Loucy (cell line): ENCODE data around the gene ZNF350.
"Not testable (repeated sequence)": the region's sequence is repeated elsewhere in the genome, so short reads cannot be mapped to it uniquely, and the experiment has no call there.

Experiments used
- H2AFZ ChIP-seq: fragments of 200-600 bp; sonication (generic); 2 replicates; pipeline ENCODE4 v1.6.0; 2016; ENCODE audit warnings: antibody characterized with exemption, mild to moderate bottlenecking, low read length, moderate library complexity
- H3F3A ChIP-seq: fragments of 200-600 bp; 2 replicates; pipeline ENCODE4 v1.6.0; 2016; ENCODE audit warnings: antibody characterized with exemption, low read depth, mild to moderate bottlenecking
- H3K27me3 ChIP-seq: fragments of 200-600 bp; sonication (generic); 2 replicates; pipeline ENCODE4 v1.6.1; 2014; ENCODE audit warnings: low read length, mild to moderate bottlenecking; ENCODE audit not compliant: insufficient read depth, poor library complexity, severe bottlenecking
- H3K36me3 ChIP-seq: fragments of 200-600 bp; sonication (generic); 2 replicates; pipeline ENCODE4 v1.6.1; 2016; ENCODE audit warnings: low read length; ENCODE audit not compliant: insufficient read depth
- H3K4me1 ChIP-seq: fragments of 200-600 bp; sonication (generic); 2 replicates; pipeline ENCODE4 v1.5.1; 2014; ENCODE audit warnings: low read length, mild to moderate bottlenecking; ENCODE audit not compliant: insufficient read depth, poor library complexity, severe bottlenecking
- H3K4me2 ChIP-seq: fragments of 200-600 bp; sonication (generic); 2 replicates; pipeline ENCODE4 v1.6.0; 2014; ENCODE audit warnings: antibody characterized with exemption, low read length, low read depth, mild to moderate bottlenecking; ENCODE audit not compliant: poor library complexity, severe bottlenecking
- H3K4me3 ChIP-seq: fragments of 200-600 bp; sonication (generic); 2 replicates; pipeline ENCODE4 v1.5.1; 2014; ENCODE audit warnings: low read length, mild to moderate bottlenecking, mixed read lengths; ENCODE audit not compliant: poor library complexity, severe bottlenecking
- H3K79me2 ChIP-seq: fragments of 200-600 bp; sonication (generic); 2 replicates; pipeline ENCODE4 v1.6.1; 2014; ENCODE audit warnings: low read length; ENCODE audit not compliant: insufficient read depth
- H3K9ac ChIP-seq: fragments of 200-600 bp; sonication (generic); 2 replicates; pipeline ENCODE4 v1.6.0; 2014; ENCODE audit warnings: mild to moderate bottlenecking, low read depth, low read length, moderate library complexity; ENCODE audit not compliant: poor library complexity, severe bottlenecking
- H3K9me2 ChIP-seq: fragments of 200-600 bp; sonication (generic); replicated peaks from 2 replicates; pipeline ENCODE4 v1.6.1; 2016; ENCODE audit warnings: low read depth, low read length, mixed read lengths
- H3K9me3 ChIP-seq: fragments of 200-600 bp; sonication (generic); 2 replicates; pipeline ENCODE4 v1.6.1; 2014; ENCODE audit warnings: mild to moderate bottlenecking, antibody characterized with exemption, low read length, low read depth; ENCODE audit not compliant: insufficient read depth
- H4K20me1 ChIP-seq: fragments of 200-600 bp; sonication (generic); 2 replicates; pipeline ENCODE4 v1.6.0; 2014; ENCODE audit warnings: antibody characterized with exemption, low read length, mild to moderate bottlenecking; ENCODE audit not compliant: insufficient read depth, poor library complexity, severe bottlenecking
- EZH2phosphoT487 ChIP-seq: fragments of 200-600 bp; IDR thresholded peaks from 2 replicates; pipeline ENCODE4 v1.6.1; 2018; ENCODE audit warnings: antibody characterized with exemption, mild to moderate bottlenecking, moderate library complexity, borderline replicate concordance
- TF ChIP-seq, protein P1 (sequence below): fragments of 200-600 bp; sonication (generic); conservative IDR thresholded peaks from 2 replicates; pipeline ENCODE4 v1.5.1; 2014; ENCODE audit warnings: mild to moderate bottlenecking, antibody characterized with exemption, low read length

ZNF350 gene

DNA sequence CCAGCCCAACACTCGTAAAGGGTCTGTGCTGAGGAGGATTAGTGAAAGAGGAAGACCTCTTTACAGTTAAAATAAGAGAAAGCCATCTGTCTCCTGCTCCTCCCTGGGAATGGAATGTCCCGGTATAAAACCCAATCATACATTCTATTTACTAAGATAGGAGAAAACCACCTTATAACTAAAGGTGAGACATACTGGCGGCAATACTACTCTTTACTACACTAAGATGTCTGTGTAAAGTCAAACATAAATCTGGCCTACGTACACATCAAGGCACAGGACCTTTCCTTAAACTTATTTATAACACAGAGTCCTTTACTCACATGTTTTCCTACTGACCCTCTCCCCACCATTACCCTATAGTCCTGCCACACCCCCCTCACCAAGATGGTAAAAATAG lies 3.3 kb downstream of the ZNF350 start:
- peaks cover 9% of the 10 kb centered on the region for H3K4me1 ChIP-seq
- no peaks in the 10 kb centered on the region for H3K36me3 ChIP-seq
- peaks cover 67% of the 10 kb centered on the region for H3K79me2 ChIP-seq
- no peaks in the 10 kb centered on the region for H3K27me3 ChIP-seq
- H3K4me2 ChIP-seq = peak overlapping the region; percentile 26
- no peak overlapping the region for H2AFZ ChIP-seq
- H3K9me3 ChIP-seq = peaks cover 4% of the 10 kb centered on the region; the same call in 1 of the 2 replicates
- no peaks in the 10 kb centered on the region for H3K9me2 ChIP-seq
- TF ChIP-seq EZH2phosphoT487 = no peak
- TF ChIP-seq, protein P1, sequence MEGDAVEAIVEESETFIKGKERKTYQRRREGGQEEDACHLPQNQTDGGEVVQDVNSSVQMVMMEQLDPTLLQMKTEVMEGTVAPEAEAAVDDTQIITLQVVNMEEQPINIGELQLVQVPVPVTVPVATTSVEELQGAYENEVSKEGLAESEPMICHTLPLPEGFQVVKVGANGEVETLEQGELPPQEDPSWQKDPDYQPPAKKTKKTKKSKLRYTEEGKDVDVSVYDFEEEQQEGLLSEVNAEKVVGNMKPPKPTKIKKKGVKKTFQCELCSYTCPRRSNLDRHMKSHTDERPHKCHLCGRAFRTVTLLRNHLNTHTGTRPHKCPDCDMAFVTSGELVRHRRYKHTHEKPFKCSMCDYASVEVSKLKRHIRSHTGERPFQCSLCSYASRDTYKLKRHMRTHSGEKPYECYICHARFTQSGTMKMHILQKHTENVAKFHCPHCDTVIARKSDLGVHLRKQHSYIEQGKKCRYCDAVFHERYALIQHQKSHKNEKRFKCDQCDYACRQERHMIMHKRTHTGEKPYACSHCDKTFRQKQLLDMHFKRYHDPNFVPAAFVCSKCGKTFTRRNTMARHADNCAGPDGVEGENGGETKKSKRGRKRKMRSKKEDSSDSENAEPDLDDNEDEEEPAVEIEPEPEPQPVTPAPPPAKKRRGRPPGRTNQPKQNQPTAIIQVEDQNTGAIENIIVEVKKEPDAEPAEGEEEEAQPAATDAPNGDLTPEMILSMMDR = no peak
- H3K9ac ChIP-seq = no peak overlapping the region
- no peak overlapping the region for H3K4me3 ChIP-seq
- peaks cover 8% of the 10 kb centered on the region for H4K20me1 ChIP-seq
- no peaks in the 10 kb centered on the region for H3F3A ChIP-seq

DNA sequence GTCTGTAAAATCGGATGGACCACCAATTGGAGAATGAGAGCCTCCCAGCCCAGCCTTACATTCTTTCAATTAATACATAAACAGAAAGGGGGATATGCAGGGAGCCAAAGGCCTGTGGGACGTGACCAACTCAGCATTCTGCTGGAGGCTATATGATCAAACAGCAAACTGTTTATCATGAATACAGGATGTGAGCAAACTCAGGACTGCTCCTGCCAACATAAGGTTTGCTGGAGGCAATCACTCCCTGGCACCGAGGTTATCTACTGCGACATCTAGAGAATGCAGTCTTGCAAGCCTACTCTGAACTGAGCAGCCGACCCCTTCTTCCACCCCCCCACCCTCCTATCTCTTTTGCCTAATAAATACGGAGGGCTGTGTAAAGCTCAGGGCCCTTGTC lies 5.7 kb downstream of the ZNF350 start:
- H3F3A ChIP-seq, H3K4me3 ChIP-seq, H3K4me1 ChIP-seq, H3K9me2 ChIP-seq, H3K27me3 ChIP-seq, H3K36me3 ChIP-seq, H3K9me3 ChIP-seq, H3K9ac ChIP-seq, H2AFZ ChIP-seq, H3K4me2 ChIP-seq, H4K20me1 ChIP-seq: not testable (repeated sequence)
- peaks cover 74% of the 10 kb centered on the region for H3K79me2 ChIP-seq

DNA sequence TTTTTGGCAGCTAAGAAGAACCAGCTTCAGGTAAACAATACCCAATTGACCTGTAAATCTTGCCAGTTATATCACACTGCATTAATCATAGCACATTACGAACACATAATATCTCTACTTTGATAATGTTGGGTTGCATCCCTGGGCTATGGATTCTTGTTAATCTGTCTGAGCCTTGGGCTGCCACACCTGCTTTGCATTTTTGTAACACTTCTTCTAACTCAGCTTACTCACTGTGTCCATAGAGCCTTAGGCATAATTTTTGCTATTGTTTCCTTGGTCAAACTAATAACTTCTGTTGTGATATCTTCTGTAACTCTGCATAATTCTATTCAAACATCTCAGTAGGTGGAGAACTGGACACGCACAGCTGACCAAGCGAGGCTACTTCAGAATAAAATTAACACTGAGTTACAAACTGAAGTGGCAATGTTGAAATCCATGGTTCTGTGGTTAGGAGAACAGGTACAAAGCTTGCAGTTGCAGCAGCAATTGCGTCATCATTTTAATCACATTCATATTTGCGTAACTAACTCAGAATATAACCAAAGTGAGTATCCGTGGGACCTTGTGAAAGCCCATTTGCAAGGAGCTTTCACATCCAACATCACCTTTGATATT lies 6.4 kb downstream of the ZNF350 start:
- H3K9me3 ChIP-seq = peaks cover 4% of the 10 kb centered on the region; the same call in 1 of the 2 replicates
- H3K27me3 ChIP-seq = no peaks in the 10 kb centered on the region
- H3F3A ChIP-seq = no peaks in the 10 kb centered on the region
- H4K20me1 ChIP-seq = no peaks in the 10 kb centered on the region
- TF ChIP-seq, protein P1 = no peak
- no peak for TF ChIP-seq EZH2phosphoT487
- H3K9ac ChIP-seq = no peak overlapping the region
- H3K79me2 ChIP-seq = peaks cover 66% of the 10 kb centered on the region
- no peak overlapping the region for H2AFZ ChIP-seq
- H3K4me2 ChIP-seq = no peak overlapping the region
- H3K4me1 ChIP-seq = peaks cover 2% of the 10 kb centered on the region
- H3K4me3 ChIP-seq = no peak overlapping the region
- no peaks in the 10 kb centered on the region for H3K36me3 ChIP-seq
- no peaks in the 10 kb centered on the region for H3K9me2 ChIP-seq

DNA sequence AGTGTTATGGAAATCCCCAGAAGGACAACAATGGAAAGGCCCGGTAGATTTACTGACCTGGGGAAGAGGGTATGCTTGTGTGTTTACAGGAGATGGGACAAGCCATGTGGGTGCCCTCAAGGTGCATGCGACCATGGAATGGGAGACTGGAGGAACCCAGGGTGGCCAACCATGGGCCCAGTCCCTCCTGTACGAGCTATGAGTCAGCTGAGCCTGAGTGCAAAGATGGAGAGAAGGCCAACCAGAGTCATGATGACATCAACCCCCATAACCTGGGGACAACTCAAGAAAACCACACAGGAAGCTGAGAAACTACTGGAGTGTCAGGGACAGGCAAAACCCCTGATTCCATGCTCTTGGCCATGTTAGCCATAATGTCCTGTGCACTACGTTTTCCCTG lies 7.8 kb downstream of the ZNF350 start:
- H4K20me1 ChIP-seq = no peaks in the 10 kb centered on the region
- peaks cover 63% of the 10 kb centered on the region for H3K79me2 ChIP-seq
- TF ChIP-seq, protein P1 = no peak
- no peak for TF ChIP-seq EZH2phosphoT487
- H3K36me3 ChIP-seq = peaks cover 10% of the 10 kb centered on the region; the same call in 1 of the 2 replicates
- no peak overlapping the region for H3K4me2 ChIP-seq
- no peaks in the 10 kb centered on the region for H3F3A ChIP-seq
- H3K4me3 ChIP-seq = no peak overlapping the region
- H3K4me1 ChIP-seq = no peaks in the 10 kb centered on the region
- no peaks in the 10 kb centered on the region for H3K27me3 ChIP-seq
- no peak overlapping the region for H3K9ac ChIP-seq
- H3K9me3 ChIP-seq = peaks cover 5% of the 10 kb centered on the region; the same call in 1 of the 2 replicates
- H3K9me2 ChIP-seq = no peaks in the 10 kb centered on the region
- H2AFZ ChIP-seq = no peak overlapping the region
